ENCODE results near the gene MGMT. TPM values are rescaled to one million over a fixed set of nuclear protein-coding genes. Genes with fewer than 3 reads are reported as not detected.

The MGMT gene
- total and polyA plus RNA-seq, 8 donors, result 1.2 to 37.8 (median 21.3) TPM

GRCh38 chr10:129631006-129631405 lies 164.0 kb downstream of the MGMT start:
- DNase-seq, result no peak
- Histone ChIP-seq H3K27me3 (no peaks in the 10 kb centered on the region), H3K36me3 (no peaks in the 10 kb centered on the region), H3K9me3 (peaks cover 0 to 7% (median 0%) of the 10 kb centered on the region in 4 donors), H3K27ac (no peak overlapping the region), H3K4me1 (peaks cover 0 to 7% (median 0%) of the 10 kb centered on the region in 4 donors), H3K4me3 (no peak overlapping the region)
- TF ChIP-seq POLR2A (IDR thresholded peaks at IDR 0.05) (no peak), POLR2AphosphoS5 (IDR thresholded peaks at IDR 0.05) (no peak)
- 73 to 83% (median 76%) methylated on average over 6 of the region's 6 CpGs for WGBS, 5 donors
- intact Hi-C loops (cut with DNase I; ENCODE audit: low total_unique reads), result no loop called here

DNA sequence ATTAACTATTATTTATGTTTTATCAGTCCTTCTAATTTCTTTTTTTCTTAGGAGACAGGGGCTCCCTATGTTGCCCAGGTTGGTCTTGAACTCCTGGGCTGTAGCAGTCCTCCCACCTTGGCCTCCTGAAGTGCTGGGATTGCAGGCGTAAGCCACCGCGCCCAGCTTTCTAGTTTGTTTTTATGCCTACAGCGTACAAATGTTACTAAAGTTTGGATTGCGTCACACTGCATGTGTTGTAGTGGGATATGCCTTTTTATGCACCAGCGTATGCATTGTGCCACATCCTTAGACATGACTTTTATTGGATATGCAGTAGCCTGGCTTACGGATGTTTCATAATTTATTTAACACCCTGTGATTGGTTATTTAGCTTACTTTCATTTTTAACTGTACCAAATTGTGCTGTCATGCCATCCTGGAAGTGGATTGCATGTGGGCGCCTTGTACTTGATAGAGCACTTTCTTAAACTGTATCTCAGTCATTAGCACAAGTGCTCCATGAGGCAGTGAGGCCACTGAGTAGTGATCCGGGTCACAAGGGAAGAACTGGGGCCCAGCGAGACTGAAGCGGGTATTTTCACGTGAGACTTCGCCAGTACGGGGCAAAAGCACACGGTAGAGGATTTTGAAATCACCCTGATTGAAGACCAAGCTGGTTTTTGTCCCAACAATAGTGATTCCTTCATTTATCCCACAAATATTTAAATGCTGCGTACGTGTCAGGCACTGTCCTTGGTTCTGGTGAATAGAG lies 165.0 kb downstream of the MGMT start:
- DNase-seq, result no peak
- Histone ChIP-seq H3K4me1 (peaks cover 0 to 4% (median 0%) of the 10 kb centered on the region in 4 donors), H3K4me3 (no peak overlapping the region), H3K36me3 (no peaks in the 10 kb centered on the region), H3K9me3 (peaks cover 0 to 7% (median 0%) of the 10 kb centered on the region in 4 donors), H3K27ac (no peak overlapping the region), H3K27me3 (no peaks in the 10 kb centered on the region)
- no peak for TF ChIP-seq POLR2A (IDR thresholded peaks at IDR 0.05)
- no peak for TF ChIP-seq EP300 (IDR thresholded peaks at IDR 0.05)
- intact Hi-C loops (cut with DNase I; ENCODE audit: low total_unique reads), result no loop called here
- 90 to 94% (median 92%) methylated on average over 17 of the region's 17 CpGs for WGBS, 5 donors

DNA sequence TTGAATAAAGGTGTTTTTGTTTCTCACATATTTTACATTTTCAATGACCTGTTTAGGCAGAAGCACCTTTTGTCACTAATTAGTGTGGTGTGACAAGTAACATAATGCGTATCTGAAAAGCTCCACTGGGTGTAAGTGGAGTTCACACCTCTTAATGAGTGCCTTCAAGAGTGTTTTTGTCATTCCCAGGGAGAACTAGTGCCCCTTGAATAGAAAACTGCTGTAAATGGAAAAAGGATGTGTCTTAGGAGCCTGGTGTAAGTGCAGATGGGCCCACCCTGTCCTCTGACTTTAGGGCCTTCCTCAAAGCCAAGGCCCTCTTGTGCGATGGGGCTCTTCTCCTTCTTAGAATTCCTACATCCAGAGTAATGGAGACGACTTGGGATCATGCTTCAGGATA lies 170.0 kb downstream of the MGMT start:
- no peaks in the 10 kb centered on the region for H3K36me3 ChIP-seq
- H3K9me3 ChIP-seq, result peaks cover 0 to 7% (median 0%) of the 10 kb centered on the region in 4 donors
- no peak overlapping the region for H3K4me3 ChIP-seq
- no peak overlapping the region for H3K27ac ChIP-seq
- no peaks in the 10 kb centered on the region for H3K27me3 ChIP-seq
- WGBS, 5 donors, result 92 to 96% (median 95%) methylated on average over 3 of the region's 3 CpGs
- no peak for DNase-seq
- TF ChIP-seq POLR2A (IDR thresholded peaks at IDR 0.05) (no peak), EP300 (IDR thresholded peaks at IDR 0.05) (no peak), CTCF (IDR thresholded peaks at IDR 0.05) (no peak), POLR2AphosphoS5 (IDR thresholded peaks at IDR 0.05) (no peak)
- no peaks in the 10 kb centered on the region for H3K4me1 ChIP-seq
- intact Hi-C loops (cut with DNase I; ENCODE audit: low total_unique reads), result no loop called here

- Histone ChIP-seq H3K27ac (no peak overlapping the region), H3K4me1 (no peaks in the 10 kb centered on the region), H3K9me3 (peaks cover 0 to 7% (median 0%) of the 10 kb centered on the region in 4 donors), H3K27me3 (no peaks in the 10 kb centered on the region), H3K4me3 (no peak overlapping the region), H3K36me3 (no peaks in the 10 kb centered on the region)
- DNase-seq, result no peak
- no peak for TF ChIP-seq CTCF (IDR thresholded peaks at IDR 0.05)
- no peak for TF ChIP-seq POLR2AphosphoS5 (IDR thresholded peaks at IDR 0.05)
- TF ChIP-seq POLR2A (IDR thresholded peaks at IDR 0.05), result no peak
- TF ChIP-seq EP300 (IDR thresholded peaks at IDR 0.05), result no peak
- intact Hi-C loops (cut with DNase I; ENCODE audit: low total_unique reads), result no loop called here
- 83 to 95% (median 92%) methylated on average over 5 of the region's 5 CpGs for WGBS, 5 donors
These were observed 170.8 kb downstream of the MGMT start for GRCh38 chr10:129637846-129638245.

GRCh38 chr10:129641351-129641750 lies 174.3 kb downstream of the MGMT start:
- WGBS, 5 donors, result 93 to 99% (median 95%) methylated on average over 2 of the region's 2 CpGs
- H3K27ac ChIP-seq, result no peak overlapping the region
- no peak for DNase-seq
- H3K36me3 ChIP-seq, result peaks cover 0 to 8% (median 0%) of the 10 kb centered on the region in 4 donors
- H3K4me1 ChIP-seq, result no peaks in the 10 kb centered on the region
- no peak overlapping the region for H3K4me3 ChIP-seq
- intact Hi-C loops (cut with DNase I; ENCODE audit: low total_unique reads), result no loop called here
- H3K9me3 ChIP-seq, result no peaks in the 10 kb centered on the region
- TF ChIP-seq POLR2A (IDR thresholded peaks at IDR 0.05) (no peak), POLR2AphosphoS5 (IDR thresholded peaks at IDR 0.05) (no peak), CTCF (IDR thresholded peaks at IDR 0.05) (no peak), EP300 (IDR thresholded peaks at IDR 0.05) (no peak)
- H3K27me3 ChIP-seq, result no peaks in the 10 kb centered on the region
